Measurements from ENCODE around the gene GABPB1.

GABPB1 gene

GRCh38 chr15:50231761-50232160 lies 123.2 kb downstream of the GABPB1 start:
- H3K9me3 ChIP-seq, result no peaks in the 10 kb centered on the region
- no peaks in the 10 kb centered on the region for H3K36me3 ChIP-seq
- intact Hi-C loops (cut with DNase I; ENCODE audit: low total_unique reads), result no loop called here
- DNase-seq, result no peak
- H3K27ac ChIP-seq, result no peak overlapping the region
- H3K27me3 ChIP-seq, result no peaks in the 10 kb centered on the region
- H3K4me1 ChIP-seq, result no peaks in the 10 kb centered on the region
- TF ChIP-seq, protein P1, sequence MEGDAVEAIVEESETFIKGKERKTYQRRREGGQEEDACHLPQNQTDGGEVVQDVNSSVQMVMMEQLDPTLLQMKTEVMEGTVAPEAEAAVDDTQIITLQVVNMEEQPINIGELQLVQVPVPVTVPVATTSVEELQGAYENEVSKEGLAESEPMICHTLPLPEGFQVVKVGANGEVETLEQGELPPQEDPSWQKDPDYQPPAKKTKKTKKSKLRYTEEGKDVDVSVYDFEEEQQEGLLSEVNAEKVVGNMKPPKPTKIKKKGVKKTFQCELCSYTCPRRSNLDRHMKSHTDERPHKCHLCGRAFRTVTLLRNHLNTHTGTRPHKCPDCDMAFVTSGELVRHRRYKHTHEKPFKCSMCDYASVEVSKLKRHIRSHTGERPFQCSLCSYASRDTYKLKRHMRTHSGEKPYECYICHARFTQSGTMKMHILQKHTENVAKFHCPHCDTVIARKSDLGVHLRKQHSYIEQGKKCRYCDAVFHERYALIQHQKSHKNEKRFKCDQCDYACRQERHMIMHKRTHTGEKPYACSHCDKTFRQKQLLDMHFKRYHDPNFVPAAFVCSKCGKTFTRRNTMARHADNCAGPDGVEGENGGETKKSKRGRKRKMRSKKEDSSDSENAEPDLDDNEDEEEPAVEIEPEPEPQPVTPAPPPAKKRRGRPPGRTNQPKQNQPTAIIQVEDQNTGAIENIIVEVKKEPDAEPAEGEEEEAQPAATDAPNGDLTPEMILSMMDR (IDR thresholded peaks at IDR 0.05), result no peak
- H3K4me3 ChIP-seq, result no peak overlapping the region

- no peaks in the 10 kb centered on the region for H3K27me3 ChIP-seq
- H3K27ac ChIP-seq, result no peak overlapping the region
- no peak overlapping the region for H3K4me3 ChIP-seq
- H3K4me1 ChIP-seq, result no peaks in the 10 kb centered on the region
- H3K36me3 ChIP-seq, result no peaks in the 10 kb centered on the region
- no peaks in the 10 kb centered on the region for H3K9me3 ChIP-seq
- DNase-seq, result no peak
- TF ChIP-seq, protein P1 (IDR thresholded peaks at IDR 0.05), result no peak
- intact Hi-C loops (cut with DNase I; ENCODE audit: low total_unique reads), result no loop called here
Observed at GRCh38 chr15:50229336-50229735, 125.7 kb downstream of the GABPB1 start.

DNA sequence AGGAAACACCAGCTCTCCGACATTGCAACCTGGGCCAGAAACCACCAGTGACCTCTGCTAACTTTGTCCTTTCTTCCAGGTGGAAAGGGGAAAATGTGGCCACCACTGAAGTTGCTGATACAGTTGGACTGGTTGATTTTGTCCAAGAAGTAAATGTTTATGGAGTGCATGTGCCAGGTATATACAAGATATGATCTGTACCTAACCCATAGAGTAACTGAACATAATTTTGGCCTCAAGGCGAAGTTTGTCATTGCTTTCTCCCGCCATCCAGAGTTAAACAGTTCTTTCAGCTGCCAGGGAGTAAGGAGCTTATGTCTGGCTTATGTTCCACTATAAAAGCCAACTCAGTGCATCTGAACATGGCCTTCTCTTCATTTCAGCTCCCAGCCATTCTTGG lies 126.1 kb downstream of the GABPB1 start:
- H3K36me3 ChIP-seq, result no peaks in the 10 kb centered on the region
- H3K4me1 ChIP-seq, result no peaks in the 10 kb centered on the region
- no peak overlapping the region for H3K27ac ChIP-seq
- TF ChIP-seq, protein P1 (IDR thresholded peaks at IDR 0.05), result no peak
- DNase-seq, result no peak
- H3K9me3 ChIP-seq, result no peaks in the 10 kb centered on the region
- intact Hi-C loops (cut with DNase I; ENCODE audit: low total_unique reads), result no loop called here
- no peak overlapping the region for H3K4me3 ChIP-seq
- no peaks in the 10 kb centered on the region for H3K27me3 ChIP-seq

- no peak overlapping the region for H3K4me3 ChIP-seq
- intact Hi-C loops (cut with DNase I; ENCODE audit: low total_unique reads), result no loop called here
- TF ChIP-seq, protein P1 (IDR thresholded peaks at IDR 0.05), result no peak
Observed at GRCh38 chr15:50227076-50227475, 127.9 kb downstream of the GABPB1 start.

DNA sequence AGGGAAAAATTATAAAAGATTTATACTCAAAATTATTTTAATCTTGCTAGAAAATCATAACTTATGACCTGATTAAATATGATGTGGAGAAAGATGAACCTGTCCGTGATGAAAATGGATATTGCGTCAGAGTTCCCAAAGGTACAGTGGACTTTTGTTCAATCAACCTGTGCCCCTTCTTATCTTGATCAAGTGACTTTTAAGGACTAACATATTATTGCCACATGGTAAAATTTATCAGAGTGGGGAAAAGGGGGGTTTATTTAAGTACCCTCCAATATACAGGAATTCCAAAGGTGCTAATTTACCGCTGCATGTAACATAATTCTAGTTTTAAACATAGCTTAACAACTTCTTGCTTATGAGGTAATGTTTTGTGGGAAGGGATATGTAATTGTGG lies 129.1 kb downstream of the GABPB1 start:
- Histone ChIP-seq H3K9me3 (no peaks in the 10 kb centered on the region), H3K4me3 (no peak overlapping the region), H3K27ac (no peak overlapping the region), H3K36me3 (no peaks in the 10 kb centered on the region), H3K4me1 (no peaks in the 10 kb centered on the region), H3K27me3 (no peaks in the 10 kb centered on the region)
- intact Hi-C loops (cut with DNase I; ENCODE audit: low total_unique reads), result no loop called here
- TF ChIP-seq, protein P1 (IDR thresholded peaks at IDR 0.05), result no peak
- DNase-seq, result no peak

More at GRCh38 chr15:50227076-50227475, 127.9 kb downstream of the GABPB1 start:
- DNase-seq, result no peak
- Histone ChIP-seq H3K36me3 (no peaks in the 10 kb centered on the region), H3K27me3 (no peaks in the 10 kb centered on the region), H3K27ac (no peak overlapping the region), H3K9me3 (no peaks in the 10 kb centered on the region), H3K4me1 (no peaks in the 10 kb centered on the region)
